Cardiac muscle cell (in vitro differentiated cells and primary cell): ENCODE data around the gene TRIO. TPM values are rescaled to one million over a fixed set of nuclear protein-coding genes. Genes with fewer than 3 reads are reported as not detected.

Experiments used
- DNase-seq, 2 donors: peaks; one replicate each; pipeline versions ENCODE4 v3.0.0 to v3.0.0-alpha.2; 2010 to 2017; ENCODE audit warnings: low read depth in 1 of 2, low spot score in 1 of 2
- H3K27ac ChIP-seq: fragments of 200-600 bp; sonication (generic); 2 replicates; pipeline ENCODE4 v1.5.1; 2016
- H3K27me3 ChIP-seq: fragments of 200-600 bp; sonication (generic); 2 replicates; pipeline ENCODE4 v1.6.0; 2016; ENCODE audit warnings: control low read depth
- H3K36me3 ChIP-seq: fragments of 200-600 bp; sonication (generic); 2 replicates; pipeline ENCODE4 v1.5.1; 2016; ENCODE audit warnings: control low read depth
- H3K4me1 ChIP-seq: fragments of 200-600 bp; sonication (generic); 2 replicates; pipeline ENCODE4 v1.8.1; 2017; ENCODE audit warnings: low read depth, mild to moderate bottlenecking, mixed run types
- H3K4me3 ChIP-seq: fragments of 200-600 bp; sonication (generic); 2 replicates; pipeline ENCODE4 v1.5.1; 2016; ENCODE audit warnings: mild to moderate bottlenecking
- H3K9me3 ChIP-seq: fragments of 200-600 bp; sonication (generic); 2 replicates; pipeline ENCODE4 v1.5.1; 2017; ENCODE audit warnings: low read depth, mild to moderate bottlenecking, control low read depth
- polyA plus RNA-seq: library from polyadenylated mRNA; unstranded; fragments of >200 nt; fragmentation: Nextera tagmentation; extraction: Ambion mirVana; gene quantifications from 2 replicates; pipeline ENCODE4 v1.2.1, GENCODE V29; 2016
- total RNA-seq: library from RNA; depleted of rRNA; stranded (reverse); fragments of >200 nt; gene quantifications from 2 replicates; pipeline ENCODE4 v1.2.3, GENCODE V29; 2016
- TF ChIP-seq, protein P1 (sequence below): IDR thresholded peaks from 2 replicates; pipeline ENCODE4 v1.5.1; 2012; ENCODE audit warnings: low read depth, mild to moderate bottlenecking, low read length

The TRIO gene
- total and polyA plus RNA-seq, 2 experiments from 2014 or later, result 15.5 to 104 TPM

- TF ChIP-seq, protein P1, sequence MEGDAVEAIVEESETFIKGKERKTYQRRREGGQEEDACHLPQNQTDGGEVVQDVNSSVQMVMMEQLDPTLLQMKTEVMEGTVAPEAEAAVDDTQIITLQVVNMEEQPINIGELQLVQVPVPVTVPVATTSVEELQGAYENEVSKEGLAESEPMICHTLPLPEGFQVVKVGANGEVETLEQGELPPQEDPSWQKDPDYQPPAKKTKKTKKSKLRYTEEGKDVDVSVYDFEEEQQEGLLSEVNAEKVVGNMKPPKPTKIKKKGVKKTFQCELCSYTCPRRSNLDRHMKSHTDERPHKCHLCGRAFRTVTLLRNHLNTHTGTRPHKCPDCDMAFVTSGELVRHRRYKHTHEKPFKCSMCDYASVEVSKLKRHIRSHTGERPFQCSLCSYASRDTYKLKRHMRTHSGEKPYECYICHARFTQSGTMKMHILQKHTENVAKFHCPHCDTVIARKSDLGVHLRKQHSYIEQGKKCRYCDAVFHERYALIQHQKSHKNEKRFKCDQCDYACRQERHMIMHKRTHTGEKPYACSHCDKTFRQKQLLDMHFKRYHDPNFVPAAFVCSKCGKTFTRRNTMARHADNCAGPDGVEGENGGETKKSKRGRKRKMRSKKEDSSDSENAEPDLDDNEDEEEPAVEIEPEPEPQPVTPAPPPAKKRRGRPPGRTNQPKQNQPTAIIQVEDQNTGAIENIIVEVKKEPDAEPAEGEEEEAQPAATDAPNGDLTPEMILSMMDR, result no peak
- Histone ChIP-seq H3K36me3 (peaks cover 9% of the 10 kb centered on the region), H3K4me3 (no peak overlapping the region), H3K27me3 (no peaks in the 10 kb centered on the region), H3K9me3 (no peaks in the 10 kb centered on the region), H3K27ac (no peak overlapping the region), H3K4me1 (peaks cover 27% of the 10 kb centered on the region)
- peak in 1 of 2 donors; percentile 66 for DNase-seq
Measured at GRCh38 chr5:14286007-14286406, 142.9 kb downstream of the TRIO start.

DNA sequence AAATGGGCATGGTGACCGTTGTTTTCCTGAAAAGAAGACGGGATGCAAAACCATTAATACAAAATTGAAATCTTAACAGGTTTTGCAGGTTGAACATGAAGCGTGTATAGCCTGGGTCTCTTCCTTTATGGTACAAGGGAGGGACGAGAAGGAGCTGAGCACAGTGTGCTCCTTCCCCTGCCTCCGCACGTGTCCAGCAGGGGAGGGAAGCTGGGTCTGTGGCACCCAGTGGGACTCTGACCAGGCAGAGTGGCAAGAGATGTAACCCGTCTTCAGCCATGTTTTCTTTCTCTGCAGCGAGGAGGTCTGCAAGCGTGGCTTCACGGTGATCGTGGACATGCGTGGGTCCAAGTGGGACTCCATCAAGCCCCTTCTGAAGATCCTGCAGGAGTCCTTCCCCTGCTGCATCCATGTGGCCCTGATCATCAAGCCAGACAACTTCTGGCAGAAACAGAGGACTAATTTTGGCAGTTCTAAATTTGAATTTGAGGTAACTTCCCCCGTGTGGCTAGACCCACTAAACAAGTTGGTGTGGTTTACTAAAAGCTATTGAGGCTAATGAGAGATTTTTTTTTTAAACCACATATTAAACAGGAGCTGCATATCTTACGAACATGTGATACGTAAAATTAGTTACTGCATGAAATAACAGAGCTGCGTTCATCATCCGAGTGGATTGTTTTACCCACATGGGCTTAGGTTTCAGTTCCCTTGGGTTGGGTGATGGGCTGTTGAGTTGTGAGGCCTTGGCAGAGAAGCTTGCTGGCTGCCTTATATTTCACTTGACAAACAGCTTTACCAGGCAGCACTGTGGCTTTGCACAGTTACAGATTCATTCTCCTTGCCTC is 143.7 kb downstream of the TRIO start:
- peaks cover 10% of the 10 kb centered on the region for H3K36me3 ChIP-seq
- no peak overlapping the region for H3K27ac ChIP-seq
- no peaks in the 10 kb centered on the region for H3K9me3 ChIP-seq
- H3K27me3 ChIP-seq, result no peaks in the 10 kb centered on the region
- TF ChIP-seq, protein P1, result no peak
- no peak overlapping the region for H3K4me3 ChIP-seq
- no peak for DNase-seq
- H3K4me1 ChIP-seq, result peaks cover 27% of the 10 kb centered on the region

- DNase-seq, result no peak
- peak overlapping the region; percentile 66 for H3K27ac ChIP-seq
- H3K4me3 ChIP-seq, result no peak overlapping the region
- H3K4me1 ChIP-seq, result peaks cover 5% of the 10 kb centered on the region
- TF ChIP-seq, protein P1, result no peak
- no peaks in the 10 kb centered on the region for H3K27me3 ChIP-seq
- H3K9me3 ChIP-seq, result no peaks in the 10 kb centered on the region
- peaks cover 4% of the 10 kb centered on the region for H3K36me3 ChIP-seq
Measured at GRCh38 chr5:14292766-14293658, 149.9 kb downstream of the TRIO start.

- Histone ChIP-seq H3K27me3 (no peaks in the 10 kb centered on the region), H3K9me3 (no peaks in the 10 kb centered on the region), H3K36me3 (peaks cover 3% of the 10 kb centered on the region), H3K27ac (no peak overlapping the region), H3K4me3 (no peak overlapping the region), H3K4me1 (peaks cover 5% of the 10 kb centered on the region)
- DNase-seq, result no peak
- TF ChIP-seq, protein P1, result no peak
Measured at GRCh38 chr5:14295610-14296009, 152.5 kb downstream of the TRIO start.

GRCh38 chr5:14296533-14297331 is 153.6 kb downstream of the TRIO start:
- H3K27ac ChIP-seq, result no peak overlapping the region
- H3K27me3 ChIP-seq, result no peaks in the 10 kb centered on the region
- H3K4me3 ChIP-seq, result no peak overlapping the region
- H3K4me1 ChIP-seq, result peaks cover 5% of the 10 kb centered on the region
- TF ChIP-seq, protein P1, result no peak
- no peaks in the 10 kb centered on the region for H3K36me3 ChIP-seq
- no peaks in the 10 kb centered on the region for H3K9me3 ChIP-seq
- DNase-seq, result no peak
